Activated T-cell treated with anti-CD3 and anti-CD28 coated beads, Interleukin-2, amount 50 U/mL, for 72 hours (primary cell): ENCODE measurements around the gene NEK6. TPM values are rescaled to one million over a fixed set of nuclear protein-coding genes. Genes with fewer than 3 reads are reported as not detected.

ENCODE experiments used
- ATAC-seq, 2 donors: fragments of 150-1000 bp; cut with Tn5 transposase; replicated peaks in 1 of 2; 2 replicates each; pipeline ENCODE4 v1.10.0; 2021; ENCODE audit warnings: moderate library complexity in 2 of 2, mild to moderate bottlenecking in 1 of 2
- DNase-seq, 2 donors: peaks; one replicate each; pipeline ENCODE4 v3.0.0; 2021 to 2022; ENCODE audit warnings: mixed read lengths in 1 of 2
- H3K27ac Mint-ChIP-seq: one replicate; pipeline ENCODE4 v1.8.0; 2022; ENCODE audit warnings: mild to moderate bottlenecking, moderate library complexity, mixed read lengths
- H3K27me3 Mint-ChIP-seq: one replicate; pipeline ENCODE4 v1.8.0; 2022; ENCODE audit warnings: low read depth, mixed read lengths
- H3K36me3 Mint-ChIP-seq, 2 donors: one replicate each; pipeline ENCODE4 v1.8.0; 2022; ENCODE audit warnings: mixed read lengths in 2 of 2, mild to moderate bottlenecking in 1 of 2; ENCODE audit not compliant: insufficient read depth in 2 of 2
- H3K4me1 Mint-ChIP-seq: one replicate; pipeline ENCODE4 v1.8.0; 2022; ENCODE audit warnings: low read depth, mixed read lengths
- H3K4me3 Mint-ChIP-seq, 2 donors: one replicate each; pipeline ENCODE4 v1.8.0; 2022; ENCODE audit warnings: mild to moderate bottlenecking in 2 of 2, mixed read lengths in 2 of 2, moderate library complexity in 2 of 2
- H3K9me3 Mint-ChIP-seq, 2 donors: one replicate each; pipeline ENCODE4 v1.8.0; 2022; ENCODE audit warnings: mixed read lengths in 2 of 2
- total RNA-seq, 2 donors: library from RNA; stranded (reverse); gene quantifications; one replicate each; pipeline ENCODE4 v1.2.3, GENCODE V29; 2022

The NEK6 gene
- total RNA-seq, 2 donors from 2014 or later: 8.1 to 8.5 TPM

- ATAC-seq (peak; percentile 54 to 60), DNase-seq (no peak)
- H3K4me3 Mint-ChIP-seq: no peak overlapping the region
- peaks cover 0 to 18% of the 10 kb centered on the region in 2 donors for H3K36me3 Mint-ChIP-seq
- H3K4me1 Mint-ChIP-seq: peaks cover 9% of the 10 kb centered on the region
- no peaks in the 10 kb centered on the region for H3K27me3 Mint-ChIP-seq
- no peaks in the 10 kb centered on the region for H3K9me3 Mint-ChIP-seq
- H3K27ac Mint-ChIP-seq: no peak overlapping the region
Measured at GRCh38 chr9:124381170-124381945, 123.6 kb downstream of the NEK6 start.

- Mint-ChIP-seq H3K36me3 (peaks cover 0 to 18% of the 10 kb centered on the region in 2 donors), H3K9me3 (no peaks in the 10 kb centered on the region), H3K27ac (no peak overlapping the region), H3K4me1 (peaks cover 19% of the 10 kb centered on the region), H3K27me3 (no peaks in the 10 kb centered on the region), H3K4me3 (no peak overlapping the region)
- ATAC-seq: no peak
- DNase-seq: no peak
Measured at GRCh38 chr9:124384210-124384609, 126.5 kb downstream of the NEK6 start.

GRCh38 chr9:124384846-124385245 is 127.1 kb downstream of the NEK6 start:
- Mint-ChIP-seq H3K4me3 (no peak overlapping the region), H3K27me3 (no peaks in the 10 kb centered on the region), H3K36me3 (peaks cover 0 to 15% of the 10 kb centered on the region in 2 donors), H3K27ac (no peak overlapping the region), H3K9me3 (no peaks in the 10 kb centered on the region), H3K4me1 (peaks cover 26% of the 10 kb centered on the region)
- DNase-seq (no peak), ATAC-seq (no peak)

- Mint-ChIP-seq H3K4me1 (peaks cover 27% of the 10 kb centered on the region), H3K9me3 (no peaks in the 10 kb centered on the region), H3K36me3 (peaks cover 0 to 11% of the 10 kb centered on the region in 2 donors), H3K4me3 (no peak overlapping the region), H3K27me3 (no peaks in the 10 kb centered on the region), H3K27ac (no peak overlapping the region)
- no peak for ATAC-seq
- no peak for DNase-seq
Measured at GRCh38 chr9:124385623-124386022, 127.9 kb downstream of the NEK6 start.

GRCh38 chr9:124386201-124386600 is 128.5 kb downstream of the NEK6 start:
- H3K4me3 Mint-ChIP-seq: no peak overlapping the region
- H3K4me1 Mint-ChIP-seq: peaks cover 27% of the 10 kb centered on the region
- no peak for ATAC-seq
- H3K36me3 Mint-ChIP-seq: peaks cover 0 to 11% of the 10 kb centered on the region in 2 donors
- no peaks in the 10 kb centered on the region for H3K27me3 Mint-ChIP-seq
- DNase-seq: no peak
- H3K27ac Mint-ChIP-seq: no peak overlapping the region
- H3K9me3 Mint-ChIP-seq: no peaks in the 10 kb centered on the region

- H3K27ac Mint-ChIP-seq: no peak overlapping the region
Measured at GRCh38 chr9:124388275-124389048, 130.7 kb downstream of the NEK6 start.

GRCh38 chr9:124389146-124389939 is 131.6 kb downstream of the NEK6 start:
- H3K4me1 Mint-ChIP-seq: peaks cover 44% of the 10 kb centered on the region
- no peak overlapping the region for H3K4me3 Mint-ChIP-seq
- H3K27me3 Mint-ChIP-seq: no peaks in the 10 kb centered on the region
- ATAC-seq (no peak), DNase-seq (no peak)
- no peaks in the 10 kb centered on the region for H3K9me3 Mint-ChIP-seq
- H3K27ac Mint-ChIP-seq: no peak overlapping the region
- H3K36me3 Mint-ChIP-seq: no peaks in the 10 kb centered on the region

More at GRCh38 chr9:124388275-124389048, 130.7 kb downstream of the NEK6 start:
- Mint-ChIP-seq H3K9me3 (no peaks in the 10 kb centered on the region), H3K36me3 (peaks cover 0 to 2% of the 10 kb centered on the region in 2 donors), H3K4me3 (no peak overlapping the region), H3K27me3 (no peaks in the 10 kb centered on the region), H3K4me1 (peaks cover 36% of the 10 kb centered on the region)
- ATAC-seq (no peak), DNase-seq (no peak)

GRCh38 chr9:124390794-124391658 is 133.3 kb downstream of the NEK6 start:
- Mint-ChIP-seq H3K4me3 (no peak overlapping the region), H3K27me3 (no peaks in the 10 kb centered on the region), H3K36me3 (peaks cover 2 to 4% of the 10 kb centered on the region in 2 donors), H3K9me3 (no peaks in the 10 kb centered on the region), H3K27ac (no peak overlapping the region), H3K4me1 (peaks cover 55% of the 10 kb centered on the region)
- no peak for ATAC-seq
- no peak for DNase-seq

GRCh38 chr9:124392254-124392870 is 134.6 kb downstream of the NEK6 start:
- peak overlapping the region in 1 of 2 donors; percentile 40 for H3K4me3 Mint-ChIP-seq
- H3K9me3 Mint-ChIP-seq: no peaks in the 10 kb centered on the region
- no peaks in the 10 kb centered on the region for H3K27me3 Mint-ChIP-seq
- DNase-seq: no peak
- H3K4me1 Mint-ChIP-seq: peaks cover 50% of the 10 kb centered on the region
- peaks cover 2 to 4% of the 10 kb centered on the region in 2 donors for H3K36me3 Mint-ChIP-seq
- H3K27ac Mint-ChIP-seq: peak overlapping the region; percentile 72
- no peak for ATAC-seq

- H3K27me3 Mint-ChIP-seq: no peaks in the 10 kb centered on the region
- ATAC-seq (peak; percentile 58 to 64), DNase-seq (peak in 1 of 2 donors; percentile 14)
- peak overlapping the region in 1 of 2 donors; percentile 40 for H3K4me3 Mint-ChIP-seq
- H3K4me1 Mint-ChIP-seq: peaks cover 52% of the 10 kb centered on the region
- H3K9me3 Mint-ChIP-seq: no peaks in the 10 kb centered on the region
- peaks cover 2 to 4% of the 10 kb centered on the region in 2 donors for H3K36me3 Mint-ChIP-seq
- H3K27ac Mint-ChIP-seq: peak overlapping the region; percentile 72
Measured at GRCh38 chr9:124392871-124393460, 135.2 kb downstream of the NEK6 start.

GRCh38 chr9:124394167-124394566 is 136.4 kb downstream of the NEK6 start:
- no peaks in the 10 kb centered on the region for H3K9me3 Mint-ChIP-seq
- ATAC-seq (peak; percentile 82 to 93), DNase-seq (peak in 1 of 2 donors; percentile 16)
- H3K27me3 Mint-ChIP-seq: no peaks in the 10 kb centered on the region
- peaks cover 2 to 4% of the 10 kb centered on the region in 2 donors for H3K36me3 Mint-ChIP-seq
- peak overlapping the region; percentile 39 for H3K27ac Mint-ChIP-seq
- H3K4me1 Mint-ChIP-seq: peaks cover 53% of the 10 kb centered on the region
- H3K4me3 Mint-ChIP-seq: peak overlapping the region in 1 of 2 donors; percentile 27
